VCaP (cell line): Measurements from ENCODE around the gene GLS.
A peak's percentile ranks its signal among the peaks of the same experiment; 100 is the strongest.

Source experiments
- H3K27ac ChIP-seq: fragments of 450-650 bp; 2 replicates; pipeline ENCODE4 v1.5.1; 2017
- TF ChIP-seq, protein P1 (sequence below): fragments of 450-650 bp; conservative IDR thresholded peaks from 2 replicates; pipeline ENCODE4 v1.5.1; 2017; ENCODE audit warnings: mild to moderate bottlenecking, moderate library complexity

GLS gene

GRCh38 chr2:190909680-190910079, 29.1 kb downstream of the GLS start:
- no peak overlapping the region for H3K27ac ChIP-seq
- TF ChIP-seq, protein P1, sequence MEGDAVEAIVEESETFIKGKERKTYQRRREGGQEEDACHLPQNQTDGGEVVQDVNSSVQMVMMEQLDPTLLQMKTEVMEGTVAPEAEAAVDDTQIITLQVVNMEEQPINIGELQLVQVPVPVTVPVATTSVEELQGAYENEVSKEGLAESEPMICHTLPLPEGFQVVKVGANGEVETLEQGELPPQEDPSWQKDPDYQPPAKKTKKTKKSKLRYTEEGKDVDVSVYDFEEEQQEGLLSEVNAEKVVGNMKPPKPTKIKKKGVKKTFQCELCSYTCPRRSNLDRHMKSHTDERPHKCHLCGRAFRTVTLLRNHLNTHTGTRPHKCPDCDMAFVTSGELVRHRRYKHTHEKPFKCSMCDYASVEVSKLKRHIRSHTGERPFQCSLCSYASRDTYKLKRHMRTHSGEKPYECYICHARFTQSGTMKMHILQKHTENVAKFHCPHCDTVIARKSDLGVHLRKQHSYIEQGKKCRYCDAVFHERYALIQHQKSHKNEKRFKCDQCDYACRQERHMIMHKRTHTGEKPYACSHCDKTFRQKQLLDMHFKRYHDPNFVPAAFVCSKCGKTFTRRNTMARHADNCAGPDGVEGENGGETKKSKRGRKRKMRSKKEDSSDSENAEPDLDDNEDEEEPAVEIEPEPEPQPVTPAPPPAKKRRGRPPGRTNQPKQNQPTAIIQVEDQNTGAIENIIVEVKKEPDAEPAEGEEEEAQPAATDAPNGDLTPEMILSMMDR: no peak

DNA sequence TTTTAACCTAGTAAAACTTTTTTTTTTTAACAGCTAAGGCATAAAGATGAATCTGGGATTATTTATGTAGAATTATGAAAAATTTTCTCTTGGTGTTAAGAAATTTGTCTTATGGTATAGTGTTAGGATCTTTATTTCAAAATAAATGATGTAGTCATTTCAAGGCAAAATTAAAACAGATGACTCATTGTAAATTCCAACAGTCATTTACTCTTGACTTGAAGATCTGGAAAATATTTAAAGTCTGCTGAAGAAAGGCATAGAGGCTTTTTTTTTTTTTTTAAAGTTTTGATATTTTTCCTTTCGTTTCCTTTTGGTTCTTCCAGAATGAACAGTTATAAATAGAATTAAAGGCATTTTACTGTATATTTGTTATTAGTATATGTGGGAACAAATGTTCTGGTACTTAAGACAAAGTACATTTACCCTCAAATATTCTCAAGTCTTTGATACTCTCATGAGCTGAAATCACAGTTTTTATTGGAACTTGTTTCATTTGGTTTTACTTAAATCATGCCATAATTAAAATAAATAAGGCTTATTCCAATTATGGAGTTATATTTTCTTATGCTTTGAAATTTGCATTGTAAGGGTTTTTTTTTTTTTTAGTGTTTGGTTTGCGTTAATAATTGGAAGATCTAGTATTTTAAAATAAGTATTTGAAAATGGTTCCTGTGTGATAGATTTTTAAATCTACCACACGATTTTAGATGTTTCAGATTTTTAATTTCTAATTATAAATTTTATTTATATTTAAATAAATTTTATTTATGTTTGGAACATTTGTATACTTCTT, 29.9 kb downstream of the GLS start:
- TF ChIP-seq, protein P1: no peak
- H3K27ac ChIP-seq: no peak overlapping the region

GRCh38 chr2:190911813-190912212, 31.2 kb downstream of the GLS start:
- no peak overlapping the region for H3K27ac ChIP-seq
- TF ChIP-seq, protein P1: no peak

DNA sequence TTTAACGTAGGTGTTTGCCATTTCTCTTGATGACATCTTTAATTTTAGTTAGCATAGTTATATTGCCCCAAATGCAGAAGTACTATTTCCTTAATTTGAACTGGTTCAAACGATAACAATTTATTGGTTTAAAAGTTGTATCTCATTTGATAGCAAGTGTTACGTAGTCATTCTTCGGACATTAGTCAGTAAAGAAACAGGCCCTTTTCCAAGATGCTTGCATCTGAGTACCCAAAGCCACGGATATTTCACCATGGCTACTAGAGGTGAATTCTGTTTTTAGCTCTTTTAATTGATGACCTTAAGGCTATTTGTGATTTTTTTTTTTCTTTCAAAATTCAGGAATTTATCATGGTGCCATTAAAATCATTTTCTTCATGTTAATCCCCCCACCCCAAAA, 32.1 kb downstream of the GLS start:
- TF ChIP-seq, protein P1: no peak
- no peak overlapping the region for H3K27ac ChIP-seq

DNA sequence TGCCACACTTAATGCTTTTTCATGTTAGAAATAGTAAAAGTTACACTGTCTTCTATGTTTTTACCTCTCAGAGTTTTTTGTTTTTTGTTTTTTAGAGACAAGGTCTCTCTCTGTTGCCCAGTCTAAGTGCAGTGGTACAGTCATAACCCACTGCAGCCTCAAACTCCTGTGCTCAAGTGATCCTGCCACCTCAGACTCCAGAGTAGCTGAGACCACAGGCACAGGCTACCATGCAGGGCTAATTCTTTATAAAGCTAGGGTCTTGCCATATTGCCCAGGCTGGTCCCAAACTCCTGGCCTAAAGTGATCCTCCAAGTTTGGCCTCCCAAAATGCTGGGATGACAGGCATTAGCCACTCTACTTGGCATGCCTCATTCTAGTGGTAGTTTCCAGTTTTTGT, 33.1 kb downstream of the GLS start:
- TF ChIP-seq, protein P1: no peak
- no peak overlapping the region for H3K27ac ChIP-seq

GRCh38 chr2:190916829-190917228, 36.2 kb downstream of the GLS start:
- H3K27ac ChIP-seq: no peak overlapping the region
- TF ChIP-seq, protein P1: no peak

GRCh38 chr2:190920085-190920484, 39.5 kb downstream of the GLS start:
- peak overlapping the region; percentile 67 for H3K27ac ChIP-seq
- TF ChIP-seq, protein P1: no peak
